ENCODE results near the gene ARHGAP15.

GRCh38 chr2:143255899-143256298, 126.7 kb downstream of the ARHGAP15 start:
- TF ChIP-seq EZH2 (optimal IDR thresholded peaks at IDR 0.05; ENCODE audit: low read depth, low read length) (no peak), CTCF (IDR thresholded peaks at IDR 0.05; ENCODE audit: low read length) (no peak), EZH2phosphoT487 (IDR thresholded peaks at IDR 0.05; ENCODE audit: low read length) (no peak)

All from MM.1S (cell line).